ENCODE measurements around the gene EIF5A2.

DNA sequence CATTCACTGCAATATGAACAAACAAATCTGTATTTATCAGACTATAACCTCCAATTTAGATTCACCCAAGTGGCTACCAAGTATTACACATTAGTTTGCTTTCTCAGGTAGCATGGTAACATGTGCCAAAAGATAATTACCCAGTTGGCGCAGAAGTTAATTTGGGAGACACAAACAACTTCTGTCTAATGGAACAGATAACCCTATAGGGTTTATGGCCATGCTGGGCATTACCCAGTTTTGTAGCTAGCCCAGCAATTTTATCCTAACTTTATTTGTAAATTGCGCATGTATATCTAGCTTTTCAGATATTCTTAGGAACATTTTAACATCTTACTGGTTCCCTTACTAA is 39.2 kb downstream of the EIF5A2 start:
- TF ChIP-seq POLR2A (IDR thresholded peaks at IDR 0.05), result no peak
- TF ChIP-seq, protein P1, sequence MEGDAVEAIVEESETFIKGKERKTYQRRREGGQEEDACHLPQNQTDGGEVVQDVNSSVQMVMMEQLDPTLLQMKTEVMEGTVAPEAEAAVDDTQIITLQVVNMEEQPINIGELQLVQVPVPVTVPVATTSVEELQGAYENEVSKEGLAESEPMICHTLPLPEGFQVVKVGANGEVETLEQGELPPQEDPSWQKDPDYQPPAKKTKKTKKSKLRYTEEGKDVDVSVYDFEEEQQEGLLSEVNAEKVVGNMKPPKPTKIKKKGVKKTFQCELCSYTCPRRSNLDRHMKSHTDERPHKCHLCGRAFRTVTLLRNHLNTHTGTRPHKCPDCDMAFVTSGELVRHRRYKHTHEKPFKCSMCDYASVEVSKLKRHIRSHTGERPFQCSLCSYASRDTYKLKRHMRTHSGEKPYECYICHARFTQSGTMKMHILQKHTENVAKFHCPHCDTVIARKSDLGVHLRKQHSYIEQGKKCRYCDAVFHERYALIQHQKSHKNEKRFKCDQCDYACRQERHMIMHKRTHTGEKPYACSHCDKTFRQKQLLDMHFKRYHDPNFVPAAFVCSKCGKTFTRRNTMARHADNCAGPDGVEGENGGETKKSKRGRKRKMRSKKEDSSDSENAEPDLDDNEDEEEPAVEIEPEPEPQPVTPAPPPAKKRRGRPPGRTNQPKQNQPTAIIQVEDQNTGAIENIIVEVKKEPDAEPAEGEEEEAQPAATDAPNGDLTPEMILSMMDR (IDR thresholded peaks at IDR 0.05), result no peak

Measured in right lobe of liver (tissue), 4 donors.